SK-N-SH (cell line): ENCODE measurements around the gene PFDN1. TPM values are rescaled to one million over a fixed set of nuclear protein-coding genes. Genes with fewer than 3 reads are reported as not detected.

Source experiments
- CTCF ChIA-PET: fragments of 300-600, 350-600 bp; formaldehyde crosslinking; extraction: SDS; loops from one replicate; lab custom pipeline; 2021; lab: Yijun Ruan, JAX
- POLR2A ChIA-PET: fragments of 350-600 bp; sonication (Branson Sonifier 250); formaldehyde crosslinking; extraction: SDS; loops from one replicate; lab custom pipeline; 2020; ENCODE audit warnings: antibody characterized with exemption, inconsistent platforms; lab: Yijun Ruan, JAX
- DNase-seq: peaks from one replicate; pipeline ENCODE4 v3.0.0; 2012
- H2AFZ ChIP-seq: fragments of 200-600 bp; sonication (generic); 2 replicates; pipeline ENCODE4 v1.8.1; 2016; ENCODE audit warnings: antibody characterized with exemption, mild to moderate bottlenecking, low read depth
- H3F3A ChIP-seq: fragments of 200-600 bp; sonication (generic); replicated peaks from 2 replicates; pipeline ENCODE3; 2016; ENCODE audit warnings: antibody characterized with exemption, mild to moderate bottlenecking; ENCODE audit not compliant: insufficient read depth
- H3K27ac ChIP-seq, 2 experiments: fragments of 200-500 bp in 1 of 2; fragments of 200-600 bp in 1 of 2; sonication (Bioruptor generic) in 1 of 2; sonication (generic), shearing (Covaris generic) in 1 of 2; 2 replicates each; pipeline versions ENCODE4 v1.5.1 to v1.6.1; 2014 to 2016; ENCODE audit warnings: low read depth in 2 of 2, inconsistent platforms in 1 of 2, low read length in 1 of 2, mild to moderate bottlenecking in 1 of 2, mixed read lengths in 1 of 2
- H3K27me3 ChIP-seq: fragments of 200-600 bp; sonication (generic), shearing (Covaris generic); 2 replicates; pipeline ENCODE4 v1.6.1; 2016; ENCODE audit warnings: mixed run types; ENCODE audit not compliant: insufficient read depth
- H3K36me3 ChIP-seq, 2 experiments: fragments of 200-500 bp in 1 of 2; fragments of 200-600 bp in 1 of 2; sonication (Bioruptor generic) in 1 of 2; sonication (generic) in 1 of 2; replicated peaks in 1 of 2; 2 replicates each; pipeline versions ENCODE3 to v1.5.1; 2014 to 2016; ENCODE audit warnings: low read length in 1 of 2, mild to moderate bottlenecking in 1 of 2; ENCODE audit not compliant: insufficient read depth in 2 of 2, control insufficient read depth in 1 of 2
- H3K4me1 ChIP-seq, 2 experiments: fragments of 200-500 bp in 1 of 2; fragments of 200-600 bp in 1 of 2; sonication (Bioruptor generic) in 1 of 2; sonication (generic), shearing (Covaris generic) in 1 of 2; 2 replicates each; pipeline versions ENCODE4 v1.5.1 to v1.6.1; 2014 to 2016; ENCODE audit warnings: low read depth in 1 of 2, low read length in 1 of 2, mixed run types in 1 of 2; ENCODE audit not compliant: insufficient read depth in 2 of 2, control insufficient read depth in 1 of 2
- H3K4me2 ChIP-seq: fragments of 200-600 bp; sonication (generic), shearing (Covaris generic); 2 replicates; pipeline ENCODE4 v1.6.1; 2017; ENCODE audit warnings: mixed run types
- H3K4me3 ChIP-seq, 2 experiments: fragments of 200-500 bp in 1 of 2; fragments of 200-600 bp in 1 of 2; sonication (Bioruptor generic) in 1 of 2; sonication (generic), shearing (Covaris generic) in 1 of 2; 2 replicates each; pipeline versions ENCODE4 v1.5.1 to v1.8.1; 2014 to 2016; ENCODE audit warnings: low read depth in 2 of 2, inconsistent platforms in 1 of 2, low read length in 1 of 2, mild to moderate bottlenecking in 1 of 2, mixed read lengths in 1 of 2, moderate library complexity in 1 of 2
- H3K79me2 ChIP-seq: fragments of 200-600 bp; sonication (generic); 2 replicates; pipeline ENCODE4 v1.8.1; 2017; ENCODE audit warnings: mild to moderate bottlenecking; ENCODE audit not compliant: insufficient read depth
- H3K9ac ChIP-seq: fragments of 200-600 bp; sonication (generic); 2 replicates; pipeline ENCODE4 v1.6.1; 2017; ENCODE audit warnings: mixed run types
- H3K9me2 ChIP-seq: fragments of 200-600 bp; sonication (generic); 2 replicates; pipeline ENCODE4 v1.6.1; 2017; ENCODE audit warnings: mixed run types
- H3K9me3 ChIP-seq: fragments of 200-600 bp; sonication (generic); 2 replicates; pipeline ENCODE4 v1.6.1; 2017; ENCODE audit warnings: mixed run types, mild to moderate bottlenecking, moderate library complexity
- H4K20me1 ChIP-seq: fragments of 200-600 bp; sonication (generic); 2 replicates; pipeline ENCODE4 v1.6.1; 2017; ENCODE audit warnings: mild to moderate bottlenecking, mixed run types; ENCODE audit not compliant: insufficient read depth
- CTCF ChIP-seq: fragments of 200-600 bp; sonication (generic); IDR thresholded peaks from 2 replicates; pipeline ENCODE4 v1.6.1; 2017; ENCODE audit warnings: antibody characterized with exemption, mild to moderate bottlenecking, moderate library complexity
- ELF1 ChIP-seq: IDR thresholded peaks from 2 replicates; pipeline ENCODE4 v1.4.0; 2012
- EP300 ChIP-seq, 2 experiments: IDR thresholded peaks; 2 replicates each; pipeline versions ENCODE4 v1.4.0 to v1.6.1; 2012; ENCODE audit warnings: borderline replicate concordance in 1 of 2, low read depth in 1 of 2, low read length in 1 of 2
- FOXJ3 ChIP-seq: sonication (generic); formaldehyde crosslinking; IDR thresholded peaks from 2 replicates; pipeline ENCODE4 v1.5.1; 2020; ENCODE audit warnings: mild to moderate bottlenecking, missing genetic modification reagents
- FOXM1 ChIP-seq: IDR thresholded peaks from 2 replicates; pipeline ENCODE4 v1.4.0; 2012; ENCODE audit warnings: low read depth, mild to moderate bottlenecking
- JUND ChIP-seq: IDR thresholded peaks from 2 replicates; pipeline ENCODE4 v1.4.0; 2012
- MEF2A ChIP-seq: IDR thresholded peaks from 2 replicates; pipeline ENCODE4 v1.4.0; 2012; ENCODE audit warnings: low read depth, borderline replicate concordance
- PBX3 ChIP-seq: IDR thresholded peaks from 2 replicates; pipeline ENCODE4; 2012
- POLR2AphosphoS5 ChIP-seq: IDR thresholded peaks from 2 replicates; pipeline ENCODE4 v1.6.1; 2012; ENCODE audit warnings: low read depth, low read length
- RAD21 ChIP-seq: IDR thresholded peaks from 2 replicates; pipeline ENCODE4 v1.6.1; 2012; ENCODE audit warnings: mild to moderate bottlenecking, low read length
- RCOR1 ChIP-seq: fragments of 150-350 bp; IDR thresholded peaks from 2 replicates; pipeline ENCODE4 v1.6.1; 2017; ENCODE audit warnings: antibody characterized with exemption, low read length
- REST ChIP-seq: IDR thresholded peaks from 2 replicates; pipeline ENCODE4 v1.6.1; 2012; ENCODE audit warnings: mild to moderate bottlenecking, low read depth, low read length, moderate library complexity
- RXRA ChIP-seq: IDR thresholded peaks from 2 replicates; pipeline ENCODE4 v1.4.0; 2012; ENCODE audit warnings: low read depth, mild to moderate bottlenecking, borderline replicate concordance
- TCF12 ChIP-seq: IDR thresholded peaks from 2 replicates; pipeline ENCODE4 v1.4.0; 2012
- USF1 ChIP-seq: IDR thresholded peaks from 2 replicates; pipeline ENCODE4 v1.4.0; 2012; ENCODE audit warnings: low read depth, borderline replicate concordance
- ZBTB33 ChIP-seq: IDR thresholded peaks from 2 replicates; pipeline ENCODE4 v1.4.0; 2012; ENCODE audit warnings: low read depth, borderline replicate concordance
- WGBS: methylation state at CpG from one replicate; pipeline ENCODE4 v1.1.6; 2017; ENCODE audit warnings: low lambda C conversion rate; 5-methylcytosine and 5-hydroxymethylcytosine counted together
- polyA plus RNA-seq, 3 experiments: library from polyadenylated mRNA; depleted of rRNA; stranded (reverse); fragments of >200 nt; gene quantifications; 2 replicates each; pipeline ENCODE4 v1.2.3, GENCODE V29; 2012

PFDN1 gene
- polyA plus RNA-seq, 1 of the 3 experiments (the other 2 are of a cell fraction), result 55.2 TPM

- TF ChIP-seq ZBTB33 (no peak), RAD21 (no peak), JUND (no peak), TCF12 (no peak), USF1 (no peak), MEF2A (no peak), POLR2AphosphoS5 (no peak), CTCF (no peak), RXRA (no peak), FOXJ3 (CRISPR knock-in tag) (no peak), RCOR1 (no peak), ELF1 (no peak), FOXM1 (no peak), PBX3 (no peak), EP300 (IDR thresholded peaks at IDR 0.05; ENCODE audit: borderline replicate concordance in 1 of 2, low read depth in 1 of 2, low read length in 1 of 2) (no peak), REST (no peak)
- H3K27ac ChIP-seq, result no peak overlapping the region
- H3K9me2 ChIP-seq, result no peaks in the 10 kb centered on the region
- H3K36me3 ChIP-seq, result no peaks in the 10 kb centered on the region
- ChIA-PET CTCF (interaction anchor here (1.5 kb wide), 2 partner anchors 16 to 77 kb away, joined by 3 to 4 read pairs; no protein-coding TSS in a partner anchor), POLR2A (no interaction called here)
- no peak for DNase-seq
- H3K4me3 ChIP-seq, result no peak overlapping the region
- no peak overlapping the region for H2AFZ ChIP-seq
- 100% methylated on average over 3 of the region's 3 CpGs for WGBS
- H3K9me3 ChIP-seq, result no peaks in the 10 kb centered on the region
- peaks cover 26 to 41% of the 10 kb centered on the region in 2 experiments for H3K4me1 ChIP-seq
- no peak overlapping the region for H3K9ac ChIP-seq
- H4K20me1 ChIP-seq, result no peaks in the 10 kb centered on the region
- H3F3A ChIP-seq, result peaks cover 35% of the 10 kb centered on the region
- no peaks in the 10 kb centered on the region for H3K27me3 ChIP-seq
- no peaks in the 10 kb centered on the region; the same call in 1 of the 2 replicates for H3K79me2 ChIP-seq
- no peak overlapping the region for H3K4me2 ChIP-seq
These were observed 79.3 kb downstream of the PFDN1 start for GRCh38 chr5:140223567-140223966.
